ENCODE data around the gene IL1RAPL2. TPM values are rescaled to one million over a fixed set of nuclear protein-coding genes. Genes with fewer than 3 reads are reported as not detected.

IL1RAPL2 gene
- total RNA-seq, 6 experiments from 2014 or later = 0.13 to 0.70 (median 0.29) TPM; not detected in 1

DNA sequence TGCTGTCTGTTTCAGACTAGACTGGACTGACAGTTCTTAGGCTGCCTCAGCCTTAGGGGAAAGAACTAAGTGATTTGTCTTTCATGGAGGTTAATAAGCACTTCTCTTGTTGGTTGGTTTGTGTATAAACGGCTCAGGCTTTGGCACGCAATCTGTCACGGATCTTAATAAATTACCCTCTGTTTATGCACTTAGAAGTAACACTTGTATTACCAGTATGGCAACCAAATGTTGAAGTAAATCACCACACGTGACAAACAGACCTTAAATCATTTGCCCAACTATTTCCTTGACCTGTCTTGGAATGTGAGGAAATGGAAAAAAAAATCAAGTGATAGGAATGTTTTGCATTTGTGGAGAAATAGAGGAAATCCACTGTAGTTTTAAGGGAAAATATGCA lies 584.6 kb downstream of the IL1RAPL2 start:
- Histone ChIP-seq H3K9me3 (no peaks in the 10 kb centered on the region), H3K27me3 (no peaks in the 10 kb centered on the region), H3K4me3 (no peak overlapping the region), H3K27ac (no peak overlapping the region), H3K4me1 (no peaks in the 10 kb centered on the region), H3K36me3 (no peaks in the 10 kb centered on the region)
- DNase-seq = no peak
- 35% methylated on average over 4 of the region's 4 CpGs for WGBS (ENCODE audit: insufficient coverage, low coverage, low lambda C conversion rate, missing lambda C conversion rate)
- ATAC-seq = no peak
- intact Hi-C loops (cut with DNase I) = no loop called here
- TF ChIP-seq, protein P1, sequence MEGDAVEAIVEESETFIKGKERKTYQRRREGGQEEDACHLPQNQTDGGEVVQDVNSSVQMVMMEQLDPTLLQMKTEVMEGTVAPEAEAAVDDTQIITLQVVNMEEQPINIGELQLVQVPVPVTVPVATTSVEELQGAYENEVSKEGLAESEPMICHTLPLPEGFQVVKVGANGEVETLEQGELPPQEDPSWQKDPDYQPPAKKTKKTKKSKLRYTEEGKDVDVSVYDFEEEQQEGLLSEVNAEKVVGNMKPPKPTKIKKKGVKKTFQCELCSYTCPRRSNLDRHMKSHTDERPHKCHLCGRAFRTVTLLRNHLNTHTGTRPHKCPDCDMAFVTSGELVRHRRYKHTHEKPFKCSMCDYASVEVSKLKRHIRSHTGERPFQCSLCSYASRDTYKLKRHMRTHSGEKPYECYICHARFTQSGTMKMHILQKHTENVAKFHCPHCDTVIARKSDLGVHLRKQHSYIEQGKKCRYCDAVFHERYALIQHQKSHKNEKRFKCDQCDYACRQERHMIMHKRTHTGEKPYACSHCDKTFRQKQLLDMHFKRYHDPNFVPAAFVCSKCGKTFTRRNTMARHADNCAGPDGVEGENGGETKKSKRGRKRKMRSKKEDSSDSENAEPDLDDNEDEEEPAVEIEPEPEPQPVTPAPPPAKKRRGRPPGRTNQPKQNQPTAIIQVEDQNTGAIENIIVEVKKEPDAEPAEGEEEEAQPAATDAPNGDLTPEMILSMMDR (IDR thresholded peaks at IDR 0.05) = no peak
- no peak for TF ChIP-seq POLR2A (IDR thresholded peaks at IDR 0.05)

DNA sequence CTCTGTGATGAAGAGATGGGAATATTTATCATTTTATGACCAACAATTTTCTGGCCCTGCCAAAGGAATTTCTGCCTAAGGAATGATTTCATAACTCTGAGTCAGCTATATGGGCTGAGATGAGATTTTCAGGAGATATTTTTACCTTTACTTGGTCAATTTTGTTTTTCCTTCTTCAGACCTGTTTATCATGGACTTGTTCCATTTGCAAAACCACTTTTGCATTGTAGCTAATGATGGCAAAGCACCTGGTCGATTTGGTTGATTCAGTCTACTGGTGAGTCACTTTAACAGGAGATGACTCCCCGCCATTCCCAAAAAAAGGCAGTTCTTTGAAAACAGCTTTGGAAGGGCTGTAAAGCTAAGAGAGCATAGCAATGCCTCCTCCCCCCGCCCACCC lies 601.2 kb downstream of the IL1RAPL2 start:
- no peak for ATAC-seq
- Histone ChIP-seq H3K9me3 (no peaks in the 10 kb centered on the region), H3K4me1 (no peaks in the 10 kb centered on the region), H3K36me3 (no peaks in the 10 kb centered on the region), H3K27ac (no peak overlapping the region), H3K4me3 (no peak overlapping the region), H3K27me3 (peaks cover 0 to 5% of the 10 kb centered on the region in 2 donors)
- intact Hi-C loops (cut with DNase I) = no loop called here
- no peak for DNase-seq
- WGBS (ENCODE audit: insufficient coverage, low coverage, low lambda C conversion rate, missing lambda C conversion rate) = 59% methylated on average over 3 of the region's 3 CpGs
- TF ChIP-seq, protein P1 (IDR thresholded peaks at IDR 0.05) = no peak
- TF ChIP-seq POLR2A (IDR thresholded peaks at IDR 0.05) = no peak

DNA sequence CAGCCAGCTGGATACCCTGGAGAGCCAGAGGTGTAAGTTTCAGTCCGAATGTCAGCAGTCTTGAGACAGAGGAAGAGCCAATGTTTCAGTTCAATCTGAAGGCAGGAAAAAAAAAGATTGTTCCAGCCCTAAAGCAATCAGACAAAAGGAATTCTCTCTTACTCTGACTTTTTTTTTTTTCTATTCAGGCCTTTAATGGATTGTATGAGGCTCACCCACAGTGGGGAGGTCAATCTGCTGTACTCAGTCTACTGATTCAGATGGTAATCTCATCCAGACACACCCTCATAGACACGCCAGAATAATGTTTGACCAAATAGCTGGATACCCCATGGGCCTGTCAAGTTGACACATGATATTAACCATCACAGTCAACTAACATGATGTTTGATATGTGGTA lies 602.6 kb downstream of the IL1RAPL2 start:
- 51% methylated on average over 2 of the region's 2 CpGs for WGBS (ENCODE audit: insufficient coverage, low coverage, low lambda C conversion rate, missing lambda C conversion rate)
- TF ChIP-seq, protein P1 (IDR thresholded peaks at IDR 0.05) = no peak
- no peak for TF ChIP-seq POLR2A (IDR thresholded peaks at IDR 0.05)
- Histone ChIP-seq H3K27ac (no peak overlapping the region), H3K9me3 (no peaks in the 10 kb centered on the region), H3K4me1 (no peaks in the 10 kb centered on the region), H3K4me3 (no peak overlapping the region), H3K36me3 (no peaks in the 10 kb centered on the region), H3K27me3 (peaks cover 0 to 5% of the 10 kb centered on the region in 2 donors)
- intact Hi-C loops (cut with DNase I) = no loop called here
- no peak for DNase-seq
- no peak for ATAC-seq

DNA sequence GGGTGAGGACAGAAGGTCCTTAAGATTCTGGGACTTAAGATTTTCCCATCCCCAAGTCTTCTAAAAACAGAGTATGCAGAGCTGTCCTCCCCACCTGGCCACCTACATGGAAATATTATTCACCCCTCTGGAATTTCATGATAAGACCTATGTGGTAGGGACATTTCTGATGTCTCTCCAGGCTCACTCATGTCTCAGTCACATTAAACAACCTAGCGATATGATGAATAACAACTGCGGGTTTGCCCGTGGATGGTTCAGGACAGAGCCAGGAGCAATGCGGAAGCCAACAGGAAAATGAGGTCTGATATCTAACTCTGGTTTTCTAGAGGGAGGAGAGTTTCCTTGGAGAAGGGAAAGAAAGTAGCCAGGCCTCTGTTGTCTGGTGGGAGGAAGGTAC lies 607.1 kb downstream of the IL1RAPL2 start:
- Histone ChIP-seq H3K36me3 (no peaks in the 10 kb centered on the region), H3K4me1 (no peaks in the 10 kb centered on the region), H3K27ac (no peak overlapping the region), H3K9me3 (no peaks in the 10 kb centered on the region), H3K27me3 (peaks cover 0 to under 1% of the 10 kb centered on the region in 2 donors), H3K4me3 (no peak overlapping the region)
- no peak for TF ChIP-seq POLR2A (IDR thresholded peaks at IDR 0.05)
- TF ChIP-seq, protein P1 (IDR thresholded peaks at IDR 0.05) = no peak
- ATAC-seq = no peak
- 78% methylated on average over 4 of the region's 4 CpGs for WGBS (ENCODE audit: insufficient coverage, low coverage, low lambda C conversion rate, missing lambda C conversion rate)
- DNase-seq = no peak
- intact Hi-C loops (cut with DNase I) = no loop called here

DNA sequence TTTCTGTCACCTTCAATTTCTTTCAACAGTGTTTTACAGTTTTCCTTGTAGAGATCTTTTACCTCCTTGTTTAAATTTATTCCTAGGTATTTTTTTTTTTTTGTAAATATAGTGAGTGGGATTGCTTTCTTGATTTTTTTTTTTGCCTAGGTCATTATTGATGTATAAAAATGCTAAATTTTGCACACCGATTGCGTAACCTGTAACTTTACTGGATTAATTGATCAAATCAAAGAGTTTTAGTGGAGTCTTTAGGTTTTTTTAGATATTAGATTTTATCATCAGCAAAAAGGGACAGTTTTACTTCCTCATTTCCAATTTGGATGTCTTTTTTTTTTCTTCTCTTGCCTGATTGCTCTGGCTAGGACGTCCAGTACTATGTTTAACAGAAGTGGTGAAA lies 613.6 kb downstream of the IL1RAPL2 start:
- no peak for ATAC-seq
- WGBS (ENCODE audit: insufficient coverage, low coverage, low lambda C conversion rate, missing lambda C conversion rate) = 55% methylated on average over 3 of the region's 3 CpGs
- Histone ChIP-seq H3K4me1 (no peaks in the 10 kb centered on the region), H3K4me3 (no peak overlapping the region), H3K27ac (no peak overlapping the region), H3K9me3 (no peaks in the 10 kb centered on the region), H3K27me3 (no peaks in the 10 kb centered on the region), H3K36me3 (no peaks in the 10 kb centered on the region)
- TF ChIP-seq, protein P1 (IDR thresholded peaks at IDR 0.05) = no peak
- no peak for TF ChIP-seq POLR2A (IDR thresholded peaks at IDR 0.05)
- no peak for DNase-seq
- intact Hi-C loops (cut with DNase I) = no loop called here

Measured in right lobe of liver (tissue), 6 donors.